GM20000 (cell line): ENCODE measurements around the gene BNC2.
"Not testable (repeated sequence)": the region's sequence is repeated elsewhere in the genome, so short reads cannot be mapped to it uniquely, and the experiment has no call there.

Experiments
- DNase-seq: peaks from one replicate; pipeline ENCODE4 v3.0.0; 2012; ENCODE audit warnings: low spot score
- CTCF ChIP-seq: IDR thresholded peaks from 2 replicates; pipeline ENCODE4 v1.5.1; 2012; ENCODE audit warnings: mild to moderate bottlenecking, control low read depth; ENCODE audit errors: extremely low read depth, missing control alignments

The BNC2 gene

GRCh38 chr9:16496908-16497307, 373.6 kb downstream of the BNC2 start:
- DNase-seq, result no peak
- no peak for TF ChIP-seq CTCF

GRCh38 chr9:16487915-16488314, 382.6 kb downstream of the BNC2 start:
- no peak for DNase-seq
- TF ChIP-seq CTCF, result no peak

- no peak for TF ChIP-seq CTCF
- no peak for DNase-seq
These were observed 384.7 kb downstream of the BNC2 start for GRCh38 chr9:16485575-16486321.

- no peak for DNase-seq
- TF ChIP-seq CTCF, result no peak
These were observed 385.3 kb downstream of the BNC2 start for GRCh38 chr9:16485160-16485559.

GRCh38 chr9:16484744-16485143, 385.7 kb downstream of the BNC2 start:
- DNase-seq, result no peak

GRCh38 chr9:16484180-16484579, 386.3 kb downstream of the BNC2 start:
- no peak for TF ChIP-seq CTCF
- no peak for DNase-seq

More at GRCh38 chr9:16484744-16485143, 385.7 kb downstream of the BNC2 start:
- TF ChIP-seq CTCF, result no peak

- DNase-seq, result peak; percentile 24
- no peak for TF ChIP-seq CTCF
These were observed 387.7 kb downstream of the BNC2 start for GRCh38 chr9:16482764-16483163.

GRCh38 chr9:16480584-16480983, 389.9 kb downstream of the BNC2 start:
- not testable (repeated sequence) for DNase-seq
